Smooth muscle cell (in vitro differentiated cells): ENCODE results near the gene SLC12A3. TPM values are rescaled to one million over a fixed set of nuclear protein-coding genes. Genes with fewer than 3 reads are reported as not detected.

Source experiments
- DNase-seq: peaks from one replicate; lab custom pipeline; 2025; ENCODE audit not compliant: unreplicated experiment; lab: John Stamatoyannopoulos, UW
- H2AFZ ChIP-seq: fragments of 200-600 bp; sonication (generic); 2 replicates; pipeline ENCODE4 v1.6.0; 2016; ENCODE audit warnings: antibody characterized with exemption, low read depth, mild to moderate bottlenecking
- H3F3A ChIP-seq: fragments of 200-600 bp; sonication (generic); 2 replicates; pipeline ENCODE4 v1.6.0; 2017; ENCODE audit warnings: antibody characterized with exemption, low read depth
- H3K27ac ChIP-seq: fragments of 200-600 bp; sonication (generic); 2 replicates; pipeline ENCODE4 v1.5.1; 2016; ENCODE audit warnings: low read depth, mild to moderate bottlenecking
- H3K27me3 ChIP-seq: fragments of 200-600 bp; sonication (generic); 2 replicates; pipeline ENCODE4 v1.6.1; 2016; ENCODE audit warnings: low read depth, mild to moderate bottlenecking
- H3K36me3 ChIP-seq: fragments of 200-600 bp; sonication (generic); 2 replicates; pipeline ENCODE4 v1.5.1; 2016; ENCODE audit warnings: low read depth
- H3K4me1 ChIP-seq: fragments of 200-600 bp; sonication (generic); 2 replicates; pipeline ENCODE4 v1.5.1; 2016; ENCODE audit warnings: low read depth
- H3K4me2 ChIP-seq: fragments of 200-600 bp; sonication (generic); 2 replicates; pipeline ENCODE4 v1.6.0; 2016; ENCODE audit warnings: mild to moderate bottlenecking
- H3K4me3 ChIP-seq: fragments of 200-600 bp; sonication (generic); 2 replicates; pipeline ENCODE4 v1.5.1; 2016; ENCODE audit warnings: mild to moderate bottlenecking
- H3K79me2 ChIP-seq: fragments of 200-600 bp; sonication (generic); 2 replicates; pipeline ENCODE4 v1.6.0; 2016; ENCODE audit warnings: low read depth, mild to moderate bottlenecking
- H3K9ac ChIP-seq: fragments of 200-600 bp; sonication (generic); 2 replicates; pipeline ENCODE4 v1.6.0; 2016; ENCODE audit warnings: low read depth
- H3K9me3 ChIP-seq: fragments of 200-600 bp; sonication (generic); replicated peaks from 2 replicates; pipeline ENCODE4 v1.5.1; 2016; ENCODE audit warnings: low read depth
- H4K20me1 ChIP-seq: fragments of 200-600 bp; sonication (generic); 2 replicates; pipeline ENCODE4 v1.6.0; 2016; ENCODE audit warnings: low read depth
- CTCF ChIP-seq: fragments of 200-600 bp; sonication (generic); IDR thresholded peaks from 2 replicates; pipeline ENCODE4 v1.5.1; 2017; ENCODE audit warnings: borderline replicate concordance, mild to moderate bottlenecking, antibody characterized with exemption; ENCODE audit not compliant: insufficient read depth, poor library complexity, severe bottlenecking
- WGBS: methylation state at CpG from one replicate; pipeline ENCODE4 v1.1.7; 2016; ENCODE audit warnings: low lambda C conversion rate; 5-methylcytosine and 5-hydroxymethylcytosine counted together
- polyA plus RNA-seq: library from polyadenylated mRNA; unstranded; fragments of >200 nt; fragmentation: Nextera tagmentation; extraction: Ambion mirVana; gene quantifications from 2 replicates; pipeline ENCODE4 v1.2.1, GENCODE V29; 2016
- total RNA-seq: library from RNA; depleted of rRNA; stranded (reverse); fragments of >200 nt; gene quantifications from 2 replicates; pipeline ENCODE4 v1.2.3, GENCODE V29; 2014

SLC12A3 gene
- total and polyA plus RNA-seq, 2 experiments from 2014 or later, result not detected

DNA sequence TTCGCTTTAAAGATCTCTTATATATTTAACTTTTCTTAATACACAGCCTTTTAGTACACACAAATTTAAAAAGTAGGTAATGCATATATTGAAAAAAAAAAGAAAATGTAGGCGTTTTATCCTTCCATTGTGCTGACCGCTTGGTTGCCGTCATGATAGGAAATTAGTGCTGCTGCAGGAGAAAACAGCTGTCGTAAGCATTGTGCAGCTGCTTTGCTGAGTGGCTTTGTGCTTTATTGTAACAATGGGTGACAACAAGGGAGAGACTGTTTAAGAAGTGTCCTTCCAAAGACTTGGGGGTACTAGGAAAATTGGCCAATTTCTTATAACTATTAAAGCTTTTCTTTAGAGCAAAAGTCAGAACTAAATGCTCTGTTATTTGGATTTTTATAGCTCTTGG is 71.9 kb downstream of the SLC12A3 start:
- Histone ChIP-seq H3K79me2 (peaks cover 62% of the 10 kb centered on the region), H2AFZ (no peak overlapping the region), H3K9ac (no peak overlapping the region), H3K36me3 (peaks cover 32% of the 10 kb centered on the region), H3K4me1 (peaks cover 14% of the 10 kb centered on the region), H4K20me1 (peaks cover 98% of the 10 kb centered on the region), H3K9me3 (no peaks in the 10 kb centered on the region), H3K4me3 (no peak overlapping the region), H3K4me2 (no peak overlapping the region), H3K27me3 (no peaks in the 10 kb centered on the region), H3K27ac (peak overlapping the region; percentile 12), H3F3A (peaks cover 23% of the 10 kb centered on the region)
- no peak for DNase-seq
- 92% methylated on average over 5 of the region's 5 CpGs for WGBS
- TF ChIP-seq CTCF, result no peak

GRCh38 chr16:56938664-56939513 is 73.9 kb downstream of the SLC12A3 start:
- Histone ChIP-seq H3F3A (peaks cover 40% of the 10 kb centered on the region), H3K4me1 (peaks cover 5% of the 10 kb centered on the region), H4K20me1 (peaks cover 99% of the 10 kb centered on the region), H2AFZ (no peak overlapping the region), H3K27ac (no peak overlapping the region), H3K36me3 (peaks cover 47% of the 10 kb centered on the region), H3K27me3 (no peaks in the 10 kb centered on the region), H3K79me2 (peaks cover 43% of the 10 kb centered on the region), H3K9me3 (no peaks in the 10 kb centered on the region), H3K9ac (no peak overlapping the region), H3K4me3 (no peak overlapping the region), H3K4me2 (no peak overlapping the region)
- TF ChIP-seq CTCF, result no peak
- WGBS, result 95% methylated on average over 8 of the region's 8 CpGs
- DNase-seq, result no peak

GRCh38 chr16:56939801-56940200 is 74.8 kb downstream of the SLC12A3 start:
- no peak for DNase-seq
- H3K4me1 ChIP-seq, result no peaks in the 10 kb centered on the region
- H3K36me3 ChIP-seq, result peaks cover 52% of the 10 kb centered on the region
- no peak for TF ChIP-seq CTCF
- H3K79me2 ChIP-seq, result peaks cover 35% of the 10 kb centered on the region
- H3K27me3 ChIP-seq, result no peaks in the 10 kb centered on the region
- no peak overlapping the region for H3K4me2 ChIP-seq
- no peak overlapping the region for H2AFZ ChIP-seq
- no peak overlapping the region for H3K4me3 ChIP-seq
- no peaks in the 10 kb centered on the region for H3K9me3 ChIP-seq
- H3K27ac ChIP-seq, result no peak overlapping the region
- peaks cover 92% of the 10 kb centered on the region for H4K20me1 ChIP-seq
- H3K9ac ChIP-seq, result no peak overlapping the region
- H3F3A ChIP-seq, result peaks cover 49% of the 10 kb centered on the region
- 98% methylated on average over 4 of the region's 4 CpGs for WGBS

DNA sequence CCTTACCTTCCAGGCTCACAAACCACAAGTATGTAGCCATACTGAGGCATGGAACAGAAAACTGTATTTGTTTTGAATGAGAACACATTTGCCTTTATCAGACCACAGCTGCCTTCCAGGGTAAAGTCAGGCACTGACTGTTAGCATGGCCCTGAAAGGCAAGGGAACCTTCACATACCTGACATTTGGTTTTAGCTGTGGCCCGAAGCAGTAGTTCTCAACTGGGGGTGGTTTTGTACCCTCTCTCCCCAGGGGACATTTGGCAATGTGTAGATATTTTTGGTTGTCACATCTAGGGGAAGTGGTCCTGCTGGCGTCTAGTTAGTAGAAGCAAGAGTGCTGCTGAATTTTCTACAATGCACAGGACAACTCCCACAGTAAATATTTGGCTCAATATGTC is 76.1 kb downstream of the SLC12A3 start:
- Histone ChIP-seq H4K20me1 (peaks cover 79% of the 10 kb centered on the region), H3K27me3 (no peaks in the 10 kb centered on the region), H3K36me3 (peaks cover 44% of the 10 kb centered on the region), H3F3A (peaks cover 55% of the 10 kb centered on the region), H3K9me3 (no peaks in the 10 kb centered on the region), H3K79me2 (peaks cover 22% of the 10 kb centered on the region), H3K4me1 (no peaks in the 10 kb centered on the region), H3K27ac (no peak overlapping the region), H2AFZ (no peak overlapping the region), H3K9ac (no peak overlapping the region), H3K4me3 (no peak overlapping the region), H3K4me2 (no peak overlapping the region)
- no peak for TF ChIP-seq CTCF
- WGBS, result 100% methylated on average over 2 of the region's 2 CpGs
- no peak for DNase-seq
